Muscle layer of duodenum (tissue), 2 donors: ENCODE data around the gene C5orf63.
"Not testable (repeated sequence)": the region's sequence is repeated elsewhere in the genome, so short reads cannot be mapped to it uniquely, and the experiment has no call there.

Experiments used
- H3K27ac ChIP-seq: one replicate; pipeline ENCODE4 v1.7.0; 2013; ENCODE audit warnings: mild to moderate bottlenecking, low read length
- H3K27me3 ChIP-seq: one replicate; pipeline ENCODE4 v1.7.0; 2013; ENCODE audit warnings: low read depth, mild to moderate bottlenecking, control low read depth, low read length
- H3K36me3 ChIP-seq, 2 donors: one replicate each; pipeline ENCODE4 v1.7.0; 2013; ENCODE audit warnings: low read length in 2 of 2, control low read depth in 1 of 2, mild to moderate bottlenecking in 1 of 2; ENCODE audit not compliant: insufficient read depth in 2 of 2, control insufficient read depth in 1 of 2
- H3K4me1 ChIP-seq, 2 donors: one replicate each; pipeline ENCODE4 v1.7.0; 2013; ENCODE audit warnings: low read length in 2 of 2, mild to moderate bottlenecking in 2 of 2, control low read depth in 1 of 2, moderate library complexity in 1 of 2; ENCODE audit not compliant: insufficient read depth in 2 of 2, control insufficient read depth in 1 of 2
- H3K4me3 ChIP-seq, 2 donors: one replicate each; pipeline ENCODE4 v1.7.0; 2013; ENCODE audit warnings: low read length in 2 of 2, low read depth in 1 of 2, mild to moderate bottlenecking in 1 of 2
- H3K9me3 ChIP-seq, 2 donors: one replicate each; pipeline ENCODE4 v1.7.0; 2013; ENCODE audit warnings: low read length in 2 of 2, control low read depth in 1 of 2, mild to moderate bottlenecking in 1 of 2; ENCODE audit not compliant: control insufficient read depth in 1 of 2
- donor health status: healthy.

C5orf63 gene

DNA sequence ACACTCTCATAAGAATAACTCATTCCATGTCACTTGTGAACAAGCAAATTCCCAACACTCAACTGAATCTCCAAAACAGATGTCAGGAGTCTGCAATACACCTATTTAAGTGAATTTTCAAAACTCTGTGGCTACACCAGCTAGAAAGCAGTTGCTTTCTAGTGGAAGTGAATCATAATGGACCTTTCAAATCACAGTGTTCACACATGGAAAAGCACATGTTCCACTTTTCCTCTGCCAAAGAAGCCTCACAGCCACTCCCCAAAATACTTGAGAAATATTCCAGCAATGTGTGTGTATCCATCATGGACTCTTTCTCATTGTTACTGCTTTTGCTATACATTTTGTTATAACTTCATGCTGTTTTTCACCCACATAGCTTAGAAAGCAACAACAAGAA lies 60.4 kb downstream of the C5orf63 start:
- peaks cover 4 to 10% of the 10 kb centered on the region in 2 donors for H3K4me1 ChIP-seq
- H3K4me3 ChIP-seq = no peak overlapping the region
- H3K36me3 ChIP-seq = no peaks in the 10 kb centered on the region
- no peak overlapping the region for H3K27ac ChIP-seq
- no peaks in the 10 kb centered on the region for H3K9me3 ChIP-seq
- no peaks in the 10 kb centered on the region for H3K27me3 ChIP-seq

GRCh38 chr5:127011961-127012644 lies 61.2 kb downstream of the C5orf63 start:
- Histone ChIP-seq H3K27ac (no peak overlapping the region), H3K36me3 (no peaks in the 10 kb centered on the region), H3K9me3 (no peaks in the 10 kb centered on the region)

GRCh38 chr5:127011153-127011552 lies 62.1 kb downstream of the C5orf63 start:
- H3K27me3 ChIP-seq = no peaks in the 10 kb centered on the region
- H3K9me3 ChIP-seq = no peaks in the 10 kb centered on the region
- H3K4me1 ChIP-seq = peaks cover 4 to 10% of the 10 kb centered on the region in 2 donors
- no peaks in the 10 kb centered on the region for H3K36me3 ChIP-seq
- H3K27ac ChIP-seq = no peak overlapping the region
- no peak overlapping the region for H3K4me3 ChIP-seq

More at GRCh38 chr5:127011961-127012644, 61.2 kb downstream of the C5orf63 start:
- Histone ChIP-seq H3K4me3 (no peak overlapping the region), H3K27me3 (no peaks in the 10 kb centered on the region), H3K4me1 (peaks cover 4 to 10% of the 10 kb centered on the region in 2 donors)

DNA sequence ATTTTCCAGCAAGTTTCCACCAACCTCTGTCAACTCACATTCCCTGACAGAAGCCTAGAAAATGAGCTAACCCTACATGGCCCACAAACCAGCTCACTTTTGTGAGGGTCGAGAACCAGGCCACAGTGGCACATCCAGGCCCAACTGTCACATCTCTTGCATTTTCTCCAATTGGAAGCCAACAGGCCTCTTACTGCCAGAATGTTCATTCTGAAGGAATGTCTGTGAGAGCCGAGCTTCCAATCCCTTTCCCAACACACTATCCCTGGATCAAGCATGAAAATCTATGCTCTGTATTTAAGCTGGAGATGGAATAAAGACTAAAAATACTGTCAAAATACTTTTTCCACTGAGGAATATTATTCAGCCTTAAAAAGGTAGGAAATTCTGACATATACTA lies 62.9 kb downstream of the C5orf63 start:
- H3K27me3 ChIP-seq = no peaks in the 10 kb centered on the region
- H3K36me3 ChIP-seq = no peaks in the 10 kb centered on the region
- H3K4me1 ChIP-seq = peaks cover 4 to 10% of the 10 kb centered on the region in 2 donors
- H3K27ac ChIP-seq = no peak overlapping the region
- H3K9me3 ChIP-seq = no peaks in the 10 kb centered on the region
- no peak overlapping the region for H3K4me3 ChIP-seq

DNA sequence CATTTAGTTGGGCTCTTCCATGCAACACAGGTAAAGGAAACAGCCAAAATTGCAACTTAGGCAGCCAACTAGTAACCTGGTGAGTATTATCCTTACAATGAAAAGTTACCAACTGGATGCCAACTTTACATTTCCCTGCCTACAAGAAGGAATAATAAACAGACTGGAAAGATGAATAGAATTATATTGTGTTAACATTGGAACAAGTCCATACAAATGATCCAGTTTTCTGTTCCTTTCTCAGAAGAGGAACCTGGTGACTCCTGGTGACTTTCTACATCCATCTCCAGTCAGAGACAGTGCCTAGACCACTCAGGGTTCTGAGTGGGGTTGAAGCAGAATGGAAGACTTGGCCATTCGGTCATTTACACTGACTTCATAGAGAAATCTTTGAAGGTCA lies 63.5 kb downstream of the C5orf63 start:
- peaks cover 4 to 10% of the 10 kb centered on the region in 2 donors for H3K4me1 ChIP-seq
- no peaks in the 10 kb centered on the region for H3K36me3 ChIP-seq
- no peak overlapping the region for H3K27ac ChIP-seq
- no peak overlapping the region for H3K4me3 ChIP-seq
- H3K9me3 ChIP-seq = no peaks in the 10 kb centered on the region
- H3K27me3 ChIP-seq = no peaks in the 10 kb centered on the region

GRCh38 chr5:127008300-127008975 lies 64.9 kb downstream of the C5orf63 start:
- no peaks in the 10 kb centered on the region for H3K27me3 ChIP-seq
- H3K4me3 ChIP-seq = no peak overlapping the region
- peaks cover 4 to 10% of the 10 kb centered on the region in 2 donors for H3K4me1 ChIP-seq
- H3K36me3 ChIP-seq = no peaks in the 10 kb centered on the region
- no peaks in the 10 kb centered on the region for H3K9me3 ChIP-seq
- no peak overlapping the region for H3K27ac ChIP-seq

DNA sequence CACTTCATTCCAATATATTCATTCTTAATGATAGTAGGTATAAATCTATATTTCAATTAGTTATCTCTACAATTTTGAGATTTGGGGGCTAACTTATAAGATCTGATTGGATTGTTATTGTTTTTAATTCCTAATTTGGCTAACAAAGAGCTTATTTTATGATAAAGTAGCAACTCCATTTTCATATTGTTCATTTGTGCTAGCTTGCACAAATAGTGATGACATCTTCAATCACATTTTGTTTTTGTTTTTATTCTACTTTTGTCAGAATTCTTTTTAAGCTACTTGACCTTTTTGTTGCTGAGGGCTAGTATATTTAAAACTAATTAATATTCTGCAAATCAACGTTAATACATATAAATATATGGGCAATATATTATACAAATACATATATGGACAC lies 65.8 kb downstream of the C5orf63 start:
- Histone ChIP-seq H3K36me3 (no peaks in the 10 kb centered on the region), H3K4me3 (no peak overlapping the region), H3K9me3 (no peaks in the 10 kb centered on the region), H3K4me1 (peaks cover 1 to 14% of the 10 kb centered on the region in 2 donors), H3K27me3 (no peaks in the 10 kb centered on the region), H3K27ac (no peak overlapping the region)

GRCh38 chr5:127006744-127007143 lies 66.6 kb downstream of the C5orf63 start:
- Histone ChIP-seq H3K4me3 (no peak overlapping the region), H3K27me3 (no peaks in the 10 kb centered on the region), H3K27ac (no peak overlapping the region), H3K9me3 (no peaks in the 10 kb centered on the region), H3K36me3 (no peaks in the 10 kb centered on the region), H3K4me1 (peaks cover 0 to 15% of the 10 kb centered on the region in 2 donors)

DNA sequence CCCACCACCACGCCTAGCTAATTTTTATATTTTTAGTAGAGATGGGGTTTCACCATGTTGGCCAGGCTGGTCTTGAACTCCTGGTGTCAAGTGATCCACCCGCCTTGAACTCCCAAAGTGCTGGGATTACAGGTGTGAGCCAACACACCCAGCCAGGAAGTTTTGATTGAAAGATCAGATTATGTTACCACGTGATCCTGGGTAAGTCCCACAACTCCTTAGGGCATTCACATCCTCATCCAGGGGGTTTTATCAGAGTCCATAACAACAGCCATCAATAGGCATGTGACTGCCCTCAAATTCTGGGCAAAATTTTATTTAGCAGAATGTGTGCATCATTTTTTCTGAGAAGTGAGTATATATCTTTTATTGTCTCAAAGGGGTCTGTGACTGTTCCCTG lies 68.0 kb downstream of the C5orf63 start:
- H3K36me3 ChIP-seq, H3K27me3 ChIP-seq, H3K27ac ChIP-seq, H3K9me3 ChIP-seq, H3K4me3 ChIP-seq, H3K4me1 ChIP-seq: not testable (repeated sequence)

DNA sequence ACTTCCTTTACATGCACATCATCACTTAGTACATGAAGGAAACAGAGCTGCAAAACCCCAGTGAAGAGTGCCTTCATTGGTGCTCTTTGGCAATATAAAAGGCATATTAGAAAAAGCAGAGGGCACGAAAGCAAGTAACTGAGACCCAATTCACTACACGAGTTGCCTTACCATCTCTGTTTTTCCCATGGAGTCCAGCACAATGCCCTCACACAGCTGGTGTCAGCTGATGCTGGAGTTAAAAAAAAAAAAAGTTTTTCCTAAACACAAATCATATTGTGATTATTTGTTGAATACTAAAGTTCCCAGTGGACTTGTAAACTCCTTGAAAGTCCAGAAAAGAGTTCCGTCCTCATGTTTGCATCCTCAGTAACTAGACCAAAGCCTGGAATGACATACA lies 68.6 kb downstream of the C5orf63 start:
- H3K36me3 ChIP-seq = no peaks in the 10 kb centered on the region
- no peak overlapping the region for H3K4me3 ChIP-seq
- no peaks in the 10 kb centered on the region for H3K9me3 ChIP-seq
- no peak overlapping the region for H3K27ac ChIP-seq
- H3K4me1 ChIP-seq = peaks cover 0 to 6% of the 10 kb centered on the region in 2 donors
- H3K27me3 ChIP-seq = no peaks in the 10 kb centered on the region

- Histone ChIP-seq H3K36me3 (no peaks in the 10 kb centered on the region), H3K27ac (peak overlapping the region; percentile 49), H3K4me1 (peaks cover 0 to 6% of the 10 kb centered on the region in 2 donors), H3K4me3 (no peak overlapping the region), H3K9me3 (no peaks in the 10 kb centered on the region), H3K27me3 (no peaks in the 10 kb centered on the region)
These were observed 69.4 kb downstream of the C5orf63 start for GRCh38 chr5:127003798-127004495.
